Subcutaneous adipose tissue (tissue), 4 donors: ENCODE measurements around the gene POLR3E. TPM values are rescaled to one million over a fixed set of nuclear protein-coding genes. Genes with fewer than 3 reads are reported as not detected.

Experiments
- total RNA-seq, 4 donors: library from RNA; depleted of rRNA; stranded (reverse); fragments of >200 nt; gene quantifications; one replicate each; pipeline ENCODE4 v1.1.0, GENCODE V29; 2016
- TF ChIP-seq, protein P1 (sequence below): fragments of 450-650 bp; IDR thresholded peaks from one replicate; pipeline ENCODE4 v1.5.1; 2016; ENCODE audit warnings: low read depth, mild to moderate bottlenecking, control low read depth, antibody characterized with exemption, moderate library complexity

The POLR3E gene
- total RNA-seq, 4 donors from 2014 or later: 29.2 to 48.4 (median 40.5) TPM

GRCh38 chr16:22262460-22262859, 34.7 kb upstream of the POLR3E start:
- TF ChIP-seq, protein P1, sequence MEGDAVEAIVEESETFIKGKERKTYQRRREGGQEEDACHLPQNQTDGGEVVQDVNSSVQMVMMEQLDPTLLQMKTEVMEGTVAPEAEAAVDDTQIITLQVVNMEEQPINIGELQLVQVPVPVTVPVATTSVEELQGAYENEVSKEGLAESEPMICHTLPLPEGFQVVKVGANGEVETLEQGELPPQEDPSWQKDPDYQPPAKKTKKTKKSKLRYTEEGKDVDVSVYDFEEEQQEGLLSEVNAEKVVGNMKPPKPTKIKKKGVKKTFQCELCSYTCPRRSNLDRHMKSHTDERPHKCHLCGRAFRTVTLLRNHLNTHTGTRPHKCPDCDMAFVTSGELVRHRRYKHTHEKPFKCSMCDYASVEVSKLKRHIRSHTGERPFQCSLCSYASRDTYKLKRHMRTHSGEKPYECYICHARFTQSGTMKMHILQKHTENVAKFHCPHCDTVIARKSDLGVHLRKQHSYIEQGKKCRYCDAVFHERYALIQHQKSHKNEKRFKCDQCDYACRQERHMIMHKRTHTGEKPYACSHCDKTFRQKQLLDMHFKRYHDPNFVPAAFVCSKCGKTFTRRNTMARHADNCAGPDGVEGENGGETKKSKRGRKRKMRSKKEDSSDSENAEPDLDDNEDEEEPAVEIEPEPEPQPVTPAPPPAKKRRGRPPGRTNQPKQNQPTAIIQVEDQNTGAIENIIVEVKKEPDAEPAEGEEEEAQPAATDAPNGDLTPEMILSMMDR: no peak

GRCh38 chr16:22264786-22265185, 32.4 kb upstream of the POLR3E start:
- TF ChIP-seq, protein P1: no peak

DNA sequence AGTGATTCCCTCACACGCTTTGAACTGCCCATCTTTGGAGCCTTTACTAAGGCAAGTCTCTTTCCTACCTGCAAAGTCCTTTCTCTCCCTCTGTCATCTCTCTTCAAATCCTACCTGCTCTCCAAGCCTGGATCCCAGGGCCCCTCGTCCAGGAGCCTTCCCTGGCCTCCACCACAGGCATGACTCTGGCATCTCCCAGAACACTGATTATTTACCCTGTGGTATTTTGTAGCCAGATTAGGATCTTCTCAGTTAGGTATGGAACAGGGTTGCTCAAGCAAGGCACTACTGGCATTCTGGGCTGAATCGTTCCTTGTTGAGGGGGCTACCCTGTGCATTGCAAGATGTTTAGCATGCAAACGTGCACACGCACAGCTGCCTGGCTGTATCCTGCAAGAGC, 31.9 kb upstream of the POLR3E start:
- TF ChIP-seq, protein P1: no peak

DNA sequence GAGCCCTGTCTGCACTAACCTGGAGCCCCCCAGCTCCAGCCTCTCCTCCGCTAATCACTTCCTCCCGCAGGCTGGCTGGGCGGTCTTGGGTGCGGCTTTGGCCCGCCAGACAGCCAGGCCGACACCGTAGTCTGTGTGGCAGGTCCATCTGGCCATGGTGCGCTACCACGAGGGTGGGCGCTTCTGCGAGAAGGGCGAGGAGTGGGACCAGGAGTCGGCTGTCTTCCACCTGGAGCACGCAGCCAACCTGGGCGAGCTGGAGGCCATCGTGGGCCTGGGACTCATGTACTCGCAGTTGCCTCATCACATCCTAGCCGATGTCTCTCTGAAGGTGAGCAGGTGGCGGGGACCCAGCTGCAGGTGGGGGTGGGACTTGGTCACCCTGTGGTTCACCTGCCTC, 30.7 kb upstream of the POLR3E start:
- TF ChIP-seq, protein P1: no peak

DNA sequence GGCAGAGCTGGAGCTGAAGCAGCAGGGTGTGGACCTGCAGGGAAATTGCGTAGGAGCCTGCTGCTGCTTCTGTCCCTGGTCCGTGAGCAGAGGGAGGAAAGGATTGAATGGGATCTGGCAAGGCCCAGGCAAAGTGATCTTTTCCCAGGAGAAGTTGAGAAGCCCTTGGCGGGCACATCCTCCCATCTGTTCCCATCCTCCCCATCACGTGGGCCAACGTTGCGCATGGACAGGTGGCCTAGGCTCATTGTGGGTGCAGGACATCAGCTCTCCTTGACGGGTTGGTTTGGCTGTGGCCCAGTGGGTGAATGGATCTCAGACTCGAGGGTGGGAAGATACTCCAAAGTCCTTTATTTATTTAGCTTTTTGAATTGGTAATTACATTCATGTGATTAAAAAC, 29.4 kb upstream of the POLR3E start:
- TF ChIP-seq, protein P1: no peak

DNA sequence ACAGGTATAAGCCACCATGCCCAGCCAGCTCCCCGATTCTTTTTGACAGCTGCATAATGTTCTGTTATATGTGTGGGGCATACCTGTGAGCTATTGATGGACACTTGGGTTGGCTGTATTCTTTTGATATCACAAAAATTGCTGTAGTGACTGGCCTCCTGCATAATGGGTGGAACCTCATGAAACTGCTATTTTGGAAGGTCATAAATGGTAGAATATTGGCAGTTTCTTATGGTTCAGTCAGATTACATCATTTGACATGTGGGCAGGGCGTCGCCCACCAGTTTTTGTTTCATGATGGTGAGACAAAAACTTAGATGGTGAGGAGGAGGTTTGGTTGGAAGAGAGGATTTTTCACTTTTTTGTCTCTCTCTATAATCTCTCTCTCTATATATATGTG, 26.7 kb upstream of the POLR3E start:
- TF ChIP-seq, protein P1: no peak

GRCh38 chr16:22272870-22273650, 24.1 kb upstream of the POLR3E start:
- TF ChIP-seq, protein P1: no peak
